ENCODE measurements around the gene GYPA.
"Not testable (repeated sequence)": the region's sequence is repeated elsewhere in the genome, so short reads cannot be mapped to it uniquely, and the experiment has no call there.

Gene GYPA

GRCh38 chr4:144140594-144141295 is at the start of gene GYPA:
Gene GYPA (minus strand): TSS chr4:144140718. CDS start chr4:144140635, 83 bp downstream.
- H3K27me3 ChIP-seq (ENCODE audit: insufficient read depth, low read depth); H4K20me1 ChIP-seq (ENCODE audit: insufficient read depth); H3K36me3 ChIP-seq (ENCODE audit: insufficient read depth); H3K4me2 ChIP-seq; H3K27ac ChIP-seq; H3K79me2 ChIP-seq (ENCODE audit: insufficient read depth, low read depth); H3K4me3 ChIP-seq (IDR thresholded peaks at IDR 0.05; ENCODE audit: insufficient read depth, low read depth, low read length); H2AFZ ChIP-seq (ENCODE audit: low read depth); H3K4me1 ChIP-seq (ENCODE audit: low read depth, poor library complexity, severe bottlenecking); H3K9ac ChIP-seq: not testable (repeated sequence)

- Histone ChIP-seq H2AFZ (ENCODE audit: low read depth) (no peak overlapping the region), H3K36me3 (ENCODE audit: insufficient read depth) (no peaks in the 10 kb centered on the region; the same call in 1 of the 2 replicates), H3K9ac (no peak overlapping the region), H3K4me3 (IDR thresholded peaks at IDR 0.05; ENCODE audit: insufficient read depth, low read depth, low read length) (no peak overlapping the region), H3K4me2 (no peak overlapping the region), H3K27ac (no peak overlapping the region), H3K79me2 (ENCODE audit: insufficient read depth, low read depth) (no peaks in the 10 kb centered on the region), H3K27me3 (ENCODE audit: insufficient read depth, low read depth) (no peaks in the 10 kb centered on the region), H4K20me1 (ENCODE audit: insufficient read depth) (no peaks in the 10 kb centered on the region), H3K4me1 (ENCODE audit: low read depth, poor library complexity, severe bottlenecking) (peaks cover 4% of the 10 kb centered on the region)
- TF ChIP-seq CTCF (conservative IDR thresholded peaks at IDR 0.05; ENCODE audit: low read depth, low read length) = no peak
Measured at GRCh38 chr4:144190009-144190408, 49.5 kb upstream of the GYPA start.

GRCh38 chr4:144189121-144189520 is 48.6 kb upstream of the GYPA start:
- no peak overlapping the region for H2AFZ ChIP-seq (ENCODE audit: low read depth)
- H3K4me2 ChIP-seq = no peak overlapping the region
- no peak overlapping the region for H3K4me3 ChIP-seq (IDR thresholded peaks at IDR 0.05; ENCODE audit: insufficient read depth, low read depth, low read length)
- H3K36me3 ChIP-seq (ENCODE audit: insufficient read depth) = no peaks in the 10 kb centered on the region; the same call in 1 of the 2 replicates
- no peaks in the 10 kb centered on the region for H3K27me3 ChIP-seq (ENCODE audit: insufficient read depth, low read depth)
- no peak overlapping the region for H3K9ac ChIP-seq
- H3K4me1 ChIP-seq (ENCODE audit: low read depth, poor library complexity, severe bottlenecking) = peaks cover 4% of the 10 kb centered on the region
- H3K79me2 ChIP-seq (ENCODE audit: insufficient read depth, low read depth) = no peaks in the 10 kb centered on the region
- H3K27ac ChIP-seq = no peak overlapping the region
- TF ChIP-seq CTCF (conservative IDR thresholded peaks at IDR 0.05; ENCODE audit: low read depth, low read length) = no peak
- no peaks in the 10 kb centered on the region for H4K20me1 ChIP-seq (ENCODE audit: insufficient read depth)

- H3K36me3 ChIP-seq (ENCODE audit: insufficient read depth) = no peaks in the 10 kb centered on the region; the same call in 1 of the 2 replicates
- H4K20me1 ChIP-seq (ENCODE audit: insufficient read depth) = no peaks in the 10 kb centered on the region; the same call in 1 of the 2 replicates
- H3K27me3 ChIP-seq (ENCODE audit: insufficient read depth, low read depth) = no peaks in the 10 kb centered on the region
- no peak overlapping the region for H3K27ac ChIP-seq
- H3K9ac ChIP-seq = no peak overlapping the region
- H3K79me2 ChIP-seq (ENCODE audit: insufficient read depth, low read depth) = no peaks in the 10 kb centered on the region
- H3K4me3 ChIP-seq (IDR thresholded peaks at IDR 0.05; ENCODE audit: insufficient read depth, low read depth, low read length) = no peak overlapping the region
- no peak for TF ChIP-seq CTCF (conservative IDR thresholded peaks at IDR 0.05; ENCODE audit: low read depth, low read length)
- peaks cover 4% of the 10 kb centered on the region for H3K4me1 ChIP-seq (ENCODE audit: low read depth, poor library complexity, severe bottlenecking)
- no peak overlapping the region for H2AFZ ChIP-seq (ENCODE audit: low read depth)
- no peak overlapping the region for H3K4me2 ChIP-seq
Measured at GRCh38 chr4:144185086-144185485, 44.6 kb upstream of the GYPA start.

- H2AFZ ChIP-seq (ENCODE audit: low read depth) = no peak overlapping the region
- H3K79me2 ChIP-seq (ENCODE audit: insufficient read depth, low read depth) = no peaks in the 10 kb centered on the region
- no peak overlapping the region for H3K4me2 ChIP-seq
- H3K9ac ChIP-seq = no peak overlapping the region
- no peak for TF ChIP-seq CTCF (conservative IDR thresholded peaks at IDR 0.05; ENCODE audit: low read depth, low read length)
- H3K4me1 ChIP-seq (ENCODE audit: low read depth, poor library complexity, severe bottlenecking) = no peaks in the 10 kb centered on the region
- H3K36me3 ChIP-seq (ENCODE audit: insufficient read depth) = no peaks in the 10 kb centered on the region; the same call in 1 of the 2 replicates
- no peak overlapping the region for H3K27ac ChIP-seq
- no peaks in the 10 kb centered on the region; the same call in 1 of the 2 replicates for H4K20me1 ChIP-seq (ENCODE audit: insufficient read depth)
- H3K4me3 ChIP-seq (IDR thresholded peaks at IDR 0.05; ENCODE audit: insufficient read depth, low read depth, low read length) = no peak overlapping the region
- no peaks in the 10 kb centered on the region for H3K27me3 ChIP-seq (ENCODE audit: insufficient read depth, low read depth)
Measured at GRCh38 chr4:144183165-144183564, 42.6 kb upstream of the GYPA start.

Measured in KMS-11 (cell line).